HEK293 (cell line): ENCODE measurements around the gene EEF1B2.
"Not testable (repeated sequence)": the region's sequence is repeated elsewhere in the genome, so short reads cannot be mapped to it uniquely, and the experiment has no call there.

Experiments used
- CTCF ChIA-PET: fragments of 350-600 bp; formaldehyde crosslinking; extraction: SDS; loops from one replicate; lab custom pipeline; 2021; ENCODE audit warnings: antibody characterized with exemption; lab: Yijun Ruan, JAX
- POLR2A ChIA-PET: fragments of 300-600 bp; formaldehyde crosslinking; extraction: SDS; loops from one replicate; lab custom pipeline; 2020; ENCODE audit warnings: antibody characterized with exemption, inconsistent platforms; lab: Yijun Ruan, JAX
- H3K27ac ChIP-seq: fragments of 200-500 bp; sonication (Bioruptor generic); 2 replicates; pipeline ENCODE4 v1.5.1; 2014; ENCODE audit warnings: low read depth, low read length, control low read depth, inconsistent platforms; ENCODE audit errors: extremely low read depth
- H3K36me3 ChIP-seq, 2 experiments: fragments of 200-500 bp in 1 of 2; sonication (Bioruptor generic) in 1 of 2; 1 replicate in 1 of 2; 2 replicates in 1 of 2; pipeline ENCODE4 v1.5.1; 2014 to 2017; ENCODE audit warnings: inconsistent platforms in 2 of 2, low read length in 2 of 2; ENCODE audit not compliant: control insufficient read depth in 2 of 2, insufficient read depth in 1 of 2
- H3K4me1 ChIP-seq: fragments of 200-500 bp; sonication (Bioruptor generic); 2 replicates; pipeline ENCODE4 v1.5.1; 2014; ENCODE audit warnings: mild to moderate bottlenecking, low read length, inconsistent platforms; ENCODE audit not compliant: control insufficient read depth, insufficient read depth
- H3K4me3 ChIP-seq: 2 replicates; pipeline ENCODE4 v1.5.1; 2011; ENCODE audit warnings: low read depth, mild to moderate bottlenecking, control low read depth, low read length, moderate library complexity
- H3K9me3 ChIP-seq: fragments of 200-500 bp; sonication (Bioruptor generic); 2 replicates; pipeline ENCODE4 v1.5.1; 2014; ENCODE audit warnings: low read depth, low read length, inconsistent platforms; ENCODE audit not compliant: control insufficient read depth, insufficient read depth
- HOXD13 ChIP-seq: sonication (generic); formaldehyde crosslinking; IDR thresholded peaks from 2 replicates; pipeline ENCODE4 v1.8.0; 2022; ENCODE audit warnings: missing genetic modification reagents, borderline replicate concordance
- KLF10 ChIP-seq: fragments of 450-650 bp; IDR thresholded peaks from 2 replicates; pipeline ENCODE4 v1.5.1; 2018; ENCODE audit warnings: missing biosample characterization, mild to moderate bottlenecking, missing genetic modification characterization
- KLF9 ChIP-seq: fragments of 450-650 bp; formaldehyde crosslinking; IDR thresholded peaks from 2 replicates; pipeline ENCODE4 v1.5.1; 2016; ENCODE audit warnings: missing biosample characterization, missing genetic modification characterization, low read depth
- MEIS1 ChIP-seq: sonication (generic); formaldehyde crosslinking; IDR thresholded peaks from 2 replicates; pipeline ENCODE4 v1.8.1; 2022; ENCODE audit warnings: missing genetic modification reagents, mild to moderate bottlenecking, borderline replicate concordance
- ZBTB20 ChIP-seq: fragments of 450-650 bp; formaldehyde crosslinking; IDR thresholded peaks from 2 replicates; pipeline ENCODE4 v1.5.1; 2016; ENCODE audit warnings: missing biosample characterization, missing genetic modification characterization
- ZBTB48 ChIP-seq: fragments of 450-650 bp; formaldehyde crosslinking; IDR thresholded peaks from 2 replicates; pipeline ENCODE4 v1.5.1; 2016; ENCODE audit warnings: missing biosample characterization, missing genetic modification characterization
- ZFHX2 ChIP-seq: fragments of 450-650 bp; formaldehyde crosslinking; conservative IDR thresholded peaks from 2 replicates; pipeline ENCODE4 v1.5.1; 2016; ENCODE audit warnings: missing biosample characterization, missing genetic modification characterization
- ZNF155 ChIP-seq: fragments of 450-650 bp; formaldehyde crosslinking; IDR thresholded peaks from 2 replicates; pipeline ENCODE4 v1.5.1; 2016; ENCODE audit warnings: missing biosample characterization, missing genetic modification characterization
- ZNF2 ChIP-seq: fragments of 450-650 bp; formaldehyde crosslinking; IDR thresholded peaks from 2 replicates; pipeline ENCODE4 v1.5.1; 2016; ENCODE audit warnings: missing biosample characterization, missing genetic modification characterization
- ZNF214 ChIP-seq: fragments of 450-650 bp; formaldehyde crosslinking; IDR thresholded peaks from 2 replicates; pipeline ENCODE4 v1.5.1; 2017; ENCODE audit warnings: missing biosample characterization, mild to moderate bottlenecking, missing genetic modification characterization, borderline replicate concordance
- ZNF266 ChIP-seq: fragments of 450-650 bp; formaldehyde crosslinking; IDR thresholded peaks from 2 replicates; pipeline ENCODE4 v1.5.1; 2016; ENCODE audit warnings: missing biosample characterization, missing genetic modification characterization, low read depth
- ZNF324 ChIP-seq: fragments of 450-650 bp; formaldehyde crosslinking; IDR thresholded peaks from 2 replicates; pipeline ENCODE4 v1.5.1; 2016; ENCODE audit warnings: missing biosample characterization, missing genetic modification characterization
- ZNF37A ChIP-seq: fragments of 450-650 bp; IDR thresholded peaks from 2 replicates; pipeline ENCODE4 v1.5.1; 2018; ENCODE audit warnings: missing biosample characterization, missing genetic modification characterization
- ZNF473 ChIP-seq: fragments of 450-650 bp; formaldehyde crosslinking; IDR thresholded peaks from 2 replicates; pipeline ENCODE4 v1.5.1; 2017; ENCODE audit warnings: missing biosample characterization, missing genetic modification characterization
- ZNF530 ChIP-seq: fragments of 450-650 bp; formaldehyde crosslinking; IDR thresholded peaks from 2 replicates; pipeline ENCODE4 v1.5.1; 2016; ENCODE audit warnings: low read depth, missing biosample characterization, missing genetic modification characterization
- ZNF558 ChIP-seq: fragments of 450-650 bp; formaldehyde crosslinking; IDR thresholded peaks from 2 replicates; pipeline ENCODE4 v1.5.1; 2016; ENCODE audit warnings: missing biosample characterization, missing genetic modification characterization
- ZNF621 ChIP-seq: fragments of 450-650 bp; formaldehyde crosslinking; IDR thresholded peaks from 2 replicates; pipeline ENCODE4 v1.5.1; 2017; ENCODE audit warnings: missing biosample characterization, missing genetic modification characterization
- ZNF670 ChIP-seq: fragments of 450-650 bp; formaldehyde crosslinking; IDR thresholded peaks from 2 replicates; pipeline ENCODE4 v1.5.1; 2016; ENCODE audit warnings: missing biosample characterization, missing genetic modification characterization, low read depth
- ZNF777 ChIP-seq: fragments of 450-650 bp; formaldehyde crosslinking; IDR thresholded peaks from 2 replicates; pipeline ENCODE4 v1.5.1; 2017; ENCODE audit warnings: missing biosample characterization, missing genetic modification characterization, borderline replicate concordance
- ZNF837 ChIP-seq: fragments of 450-650 bp; formaldehyde crosslinking; IDR thresholded peaks from 2 replicates; pipeline ENCODE4 v1.5.1; 2016; ENCODE audit warnings: missing biosample characterization, missing genetic modification characterization
- ZXDB ChIP-seq: fragments of 450-650 bp; formaldehyde crosslinking; IDR thresholded peaks from 2 replicates; pipeline ENCODE4 v1.5.1; 2016; ENCODE audit warnings: missing biosample characterization, missing genetic modification characterization
- TF ChIP-seq, protein P1 (sequence below): fragments of 450-650 bp; formaldehyde crosslinking; IDR thresholded peaks from 2 replicates; pipeline ENCODE4 v1.5.1; 2016; ENCODE audit warnings: missing biosample characterization, missing genetic modification characterization
- TF ChIP-seq, protein P2 (sequence below): fragments of 450-650 bp; formaldehyde crosslinking; IDR thresholded peaks from 2 replicates; pipeline ENCODE4 v1.5.1; 2017; ENCODE audit warnings: missing biosample characterization, missing genetic modification characterization
- TF ChIP-seq, protein P3 (sequence below): fragments of 450-650 bp; formaldehyde crosslinking; IDR thresholded peaks from 2 replicates; pipeline ENCODE4; 2016; ENCODE audit warnings: missing biosample characterization, missing genetic modification characterization
- TF ChIP-seq, protein P4 (sequence below): fragments of 450-650 bp; formaldehyde crosslinking; IDR thresholded peaks from 2 replicates; pipeline ENCODE4 v1.5.1; 2016; ENCODE audit warnings: missing biosample characterization, missing genetic modification characterization, borderline replicate concordance

The EEF1B2 gene

GRCh38 chr2:206176901-206177300, 17.2 kb downstream of the EEF1B2 start:
- H3K27ac ChIP-seq: no peak overlapping the region
- no peaks in the 10 kb centered on the region for H3K9me3 ChIP-seq
- TF ChIP-seq ZNF621 (tag by site-specific recombination) (no peak), ZNF214 (tag by site-specific recombination) (no peak), ZNF155 (no peak), ZNF670 (no peak), ZBTB48 (no peak), MEIS1 (CRISPR knock-in tag) (no peak), KLF9 (no peak), KLF10 (no peak), ZNF2 (tag by site-specific recombination) (no peak), ZFHX2 (tag by site-specific recombination) (no peak), ZNF530 (no peak), ZNF473 (tag by site-specific recombination) (no peak)
- TF ChIP-seq, protein P1, sequence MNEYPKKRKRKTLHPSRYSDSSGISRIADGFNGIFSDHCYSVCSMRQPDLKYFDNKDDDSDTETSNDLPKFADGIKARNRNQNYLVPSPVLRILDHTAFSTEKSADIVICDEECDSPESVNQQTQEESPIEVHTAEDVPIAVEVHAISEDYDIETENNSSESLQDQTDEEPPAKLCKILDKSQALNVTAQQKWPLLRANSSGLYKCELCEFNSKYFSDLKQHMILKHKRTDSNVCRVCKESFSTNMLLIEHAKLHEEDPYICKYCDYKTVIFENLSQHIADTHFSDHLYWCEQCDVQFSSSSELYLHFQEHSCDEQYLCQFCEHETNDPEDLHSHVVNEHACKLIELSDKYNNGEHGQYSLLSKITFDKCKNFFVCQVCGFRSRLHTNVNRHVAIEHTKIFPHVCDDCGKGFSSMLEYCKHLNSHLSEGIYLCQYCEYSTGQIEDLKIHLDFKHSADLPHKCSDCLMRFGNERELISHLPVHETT (tag by site-specific recombination): no peak
- TF ChIP-seq, protein P2, sequence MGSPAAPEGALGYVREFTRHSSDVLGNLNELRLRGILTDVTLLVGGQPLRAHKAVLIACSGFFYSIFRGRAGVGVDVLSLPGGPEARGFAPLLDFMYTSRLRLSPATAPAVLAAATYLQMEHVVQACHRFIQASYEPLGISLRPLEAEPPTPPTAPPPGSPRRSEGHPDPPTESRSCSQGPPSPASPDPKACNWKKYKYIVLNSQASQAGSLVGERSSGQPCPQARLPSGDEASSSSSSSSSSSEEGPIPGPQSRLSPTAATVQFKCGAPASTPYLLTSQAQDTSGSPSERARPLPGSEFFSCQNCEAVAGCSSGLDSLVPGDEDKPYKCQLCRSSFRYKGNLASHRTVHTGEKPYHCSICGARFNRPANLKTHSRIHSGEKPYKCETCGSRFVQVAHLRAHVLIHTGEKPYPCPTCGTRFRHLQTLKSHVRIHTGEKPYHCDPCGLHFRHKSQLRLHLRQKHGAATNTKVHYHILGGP (tag by site-specific recombination): no peak
- TF ChIP-seq, protein P3, sequence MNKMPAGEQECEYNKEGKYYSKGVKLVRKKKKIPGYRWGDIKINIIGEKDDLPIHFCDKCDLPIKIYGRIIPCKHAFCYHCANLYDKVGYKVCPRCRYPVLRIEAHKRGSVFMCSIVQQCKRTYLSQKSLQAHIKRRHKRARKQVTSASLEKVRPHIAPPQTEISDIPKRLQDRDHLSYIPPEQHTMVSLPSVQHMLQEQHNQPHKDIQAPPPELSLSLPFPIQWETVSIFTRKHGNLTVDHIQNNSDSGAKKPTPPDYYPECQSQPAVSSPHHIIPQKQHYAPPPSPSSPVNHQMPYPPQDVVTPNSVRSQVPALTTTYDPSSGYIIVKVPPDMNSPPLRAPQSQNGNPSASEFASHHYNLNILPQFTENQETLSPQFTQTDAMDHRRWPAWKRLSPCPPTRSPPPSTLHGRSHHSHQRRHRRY (tag by site-specific recombination): no peak
- TF ChIP-seq, all 188 proteins: peak for 0
- Histone ChIP-seq H3K4me3 (no peak overlapping the region), H3K36me3 (no peaks in the 10 kb centered on the region), H3K4me1 (no peaks in the 10 kb centered on the region)
- POLR2A ChIA-PET: no interaction called here
- CTCF ChIA-PET: no interaction called here

- H3K36me3 ChIP-seq, H3K4me1 ChIP-seq, H3K27ac ChIP-seq, H3K9me3 ChIP-seq, H3K4me3 ChIP-seq, POLR2A ChIA-PET: not testable (repeated sequence)
- CTCF ChIA-PET: interaction anchor here (0.5 kb wide), 1 partner anchor 38 kb away, joined by 4 read pairs; no protein-coding TSS in a partner anchor
These were observed 21.8 kb downstream of the EEF1B2 start for GRCh38 chr2:206181526-206181925.

- ChIA-PET CTCF (interaction anchor here (1.5 kb wide), 1 partner anchor 505 kb away, joined by 3 read pairs; no protein-coding TSS in a partner anchor), POLR2A (no interaction called here)
- H3K4me1 ChIP-seq: no peaks in the 10 kb centered on the region
- H3K9me3 ChIP-seq: no peaks in the 10 kb centered on the region
- no peak overlapping the region for H3K27ac ChIP-seq
- H3K36me3 ChIP-seq: no peaks in the 10 kb centered on the region
- H3K4me3 ChIP-seq: no peak overlapping the region
- no peak for TF ChIP-seq ZNF777 (tag by site-specific recombination)
- no peak for TF ChIP-seq KLF9
- no peak for TF ChIP-seq ZNF37A
- TF ChIP-seq ZNF324 (tag by site-specific recombination): no peak
- no peak for TF ChIP-seq ZNF530
- no peak for TF ChIP-seq ZXDB (tag by site-specific recombination)
- no peak for TF ChIP-seq ZBTB20 (tag by site-specific recombination)
- TF ChIP-seq ZNF558 (tag by site-specific recombination): no peak
- no peak for TF ChIP-seq ZNF266
- no peak for TF ChIP-seq HOXD13 (CRISPR knock-in tag)
- TF ChIP-seq ZNF837 (tag by site-specific recombination): no peak
- TF ChIP-seq, protein P4, sequence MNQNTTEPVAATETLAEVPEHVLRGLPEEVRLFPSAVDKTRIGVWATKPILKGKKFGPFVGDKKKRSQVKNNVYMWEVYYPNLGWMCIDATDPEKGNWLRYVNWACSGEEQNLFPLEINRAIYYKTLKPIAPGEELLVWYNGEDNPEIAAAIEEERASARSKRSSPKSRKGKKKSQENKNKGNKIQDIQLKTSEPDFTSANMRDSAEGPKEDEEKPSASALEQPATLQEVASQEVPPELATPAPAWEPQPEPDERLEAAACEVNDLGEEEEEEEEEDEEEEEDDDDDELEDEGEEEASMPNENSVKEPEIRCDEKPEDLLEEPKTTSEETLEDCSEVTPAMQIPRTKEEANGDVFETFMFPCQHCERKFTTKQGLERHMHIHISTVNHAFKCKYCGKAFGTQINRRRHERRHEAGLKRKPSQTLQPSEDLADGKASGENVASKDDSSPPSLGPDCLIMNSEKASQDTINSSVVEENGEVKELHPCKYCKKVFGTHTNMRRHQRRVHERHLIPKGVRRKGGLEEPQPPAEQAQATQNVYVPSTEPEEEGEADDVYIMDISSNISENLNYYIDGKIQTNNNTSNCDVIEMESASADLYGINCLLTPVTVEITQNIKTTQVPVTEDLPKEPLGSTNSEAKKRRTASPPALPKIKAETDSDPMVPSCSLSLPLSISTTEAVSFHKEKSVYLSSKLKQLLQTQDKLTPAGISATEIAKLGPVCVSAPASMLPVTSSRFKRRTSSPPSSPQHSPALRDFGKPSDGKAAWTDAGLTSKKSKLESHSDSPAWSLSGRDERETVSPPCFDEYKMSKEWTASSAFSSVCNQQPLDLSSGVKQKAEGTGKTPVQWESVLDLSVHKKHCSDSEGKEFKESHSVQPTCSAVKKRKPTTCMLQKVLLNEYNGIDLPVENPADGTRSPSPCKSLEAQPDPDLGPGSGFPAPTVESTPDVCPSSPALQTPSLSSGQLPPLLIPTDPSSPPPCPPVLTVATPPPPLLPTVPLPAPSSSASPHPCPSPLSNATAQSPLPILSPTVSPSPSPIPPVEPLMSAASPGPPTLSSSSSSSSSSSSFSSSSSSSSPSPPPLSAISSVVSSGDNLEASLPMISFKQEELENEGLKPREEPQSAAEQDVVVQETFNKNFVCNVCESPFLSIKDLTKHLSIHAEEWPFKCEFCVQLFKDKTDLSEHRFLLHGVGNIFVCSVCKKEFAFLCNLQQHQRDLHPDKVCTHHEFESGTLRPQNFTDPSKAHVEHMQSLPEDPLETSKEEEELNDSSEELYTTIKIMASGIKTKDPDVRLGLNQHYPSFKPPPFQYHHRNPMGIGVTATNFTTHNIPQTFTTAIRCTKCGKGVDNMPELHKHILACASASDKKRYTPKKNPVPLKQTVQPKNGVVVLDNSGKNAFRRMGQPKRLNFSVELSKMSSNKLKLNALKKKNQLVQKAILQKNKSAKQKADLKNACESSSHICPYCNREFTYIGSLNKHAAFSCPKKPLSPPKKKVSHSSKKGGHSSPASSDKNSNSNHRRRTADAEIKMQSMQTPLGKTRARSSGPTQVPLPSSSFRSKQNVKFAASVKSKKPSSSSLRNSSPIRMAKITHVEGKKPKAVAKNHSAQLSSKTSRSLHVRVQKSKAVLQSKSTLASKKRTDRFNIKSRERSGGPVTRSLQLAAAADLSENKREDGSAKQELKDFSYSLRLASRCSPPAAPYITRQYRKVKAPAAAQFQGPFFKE (tag by site-specific recombination): no peak
These were observed 30.0 kb downstream of the EEF1B2 start for GRCh38 chr2:206189691-206190090.
